Measurements from ENCODE around the gene FLOT2. TPM values are rescaled to one million over a fixed set of nuclear protein-coding genes. Genes with fewer than 3 reads are reported as not detected.

FLOT2 gene
- total and polyA plus RNA-seq, 12 donors, result 23.8 to 193 (median 69.1) TPM

GRCh38 chr17:28926366-28926765, 28.8 kb upstream of the FLOT2 start:
- Histone ChIP-seq H3K4me3 (no peak overlapping the region), H3K27me3 (no peaks in the 10 kb centered on the region), H3K36me3 (replicated peaks in 1 of 2) (peaks cover 0 to 30% of the 10 kb centered on the region in 2 donors), H3K4me1 (replicated peaks in 1 of 2) (peaks cover 0 to 26% of the 10 kb centered on the region in 2 donors), H3K27ac (peak overlapping the region in 2 of 5 donors; percentile 50 to 67), H3K9me3 (replicated peaks in 1 of 3) (no peaks in the 10 kb centered on the region)
- 65 to 94% (median 75%) methylated on average over 2 of the region's 2 CpGs for WGBS, 4 donors
- no peak for DNase-seq
- intact Hi-C loops (cut with DNase I), result no loop called here
- TF ChIP-seq CTCF (IDR thresholded peaks at IDR 0.05) (no peak), POLR2A (IDR thresholded peaks at IDR 0.05) (no peak)

GRCh38 chr17:28925912-28926365, 28.4 kb upstream of the FLOT2 start:
- WGBS, 4 donors, result 17 to 26% (median 25%) methylated on average over 2 of the region's 2 CpGs
- Histone ChIP-seq H3K36me3 (replicated peaks in 1 of 2) (peaks cover 0 to 34% of the 10 kb centered on the region in 2 donors), H3K4me1 (replicated peaks in 1 of 2) (peaks cover 0 to 26% of the 10 kb centered on the region in 2 donors), H3K9me3 (replicated peaks in 1 of 3) (no peaks in the 10 kb centered on the region), H3K4me3 (no peak overlapping the region), H3K27me3 (no peaks in the 10 kb centered on the region), H3K27ac (peak overlapping the region in 2 of 5 donors; percentile 53 to 67)
- DNase-seq, result no peak
- TF ChIP-seq POLR2A (IDR thresholded peaks at IDR 0.05), result no peak
- no peak for TF ChIP-seq CTCF (IDR thresholded peaks at IDR 0.05)
- intact Hi-C loops (cut with DNase I), result no loop called here

- TF ChIP-seq CTCF (IDR thresholded peaks at IDR 0.05) (no peak), POLR2A (IDR thresholded peaks at IDR 0.05) (no peak)
- no peak overlapping the region for H3K4me3 ChIP-seq
- peaks cover 0 to 91% of the 10 kb centered on the region in 2 donors for H3K36me3 ChIP-seq (replicated peaks in 1 of 2)
- no peaks in the 10 kb centered on the region for H3K27me3 ChIP-seq
- intact Hi-C loops (cut with DNase I), result no loop called here
- H3K27ac ChIP-seq, result no peak overlapping the region
- DNase-seq, result no peak
- peaks cover 0 to 21% of the 10 kb centered on the region in 2 donors for H3K4me1 ChIP-seq (replicated peaks in 1 of 2)
- H3K9me3 ChIP-seq (replicated peaks in 1 of 3), result no peaks in the 10 kb centered on the region
These were observed 22.7 kb upstream of the FLOT2 start for GRCh38 chr17:28920201-28920600.

- 28 to 55% (median 30%) methylated on average over 2 of the region's 2 CpGs for WGBS, 4 donors
- no peak overlapping the region for H3K27ac ChIP-seq
- TF ChIP-seq CTCF (IDR thresholded peaks at IDR 0.05) (no peak), POLR2A (IDR thresholded peaks at IDR 0.05) (no peak)
- H3K27me3 ChIP-seq, result no peaks in the 10 kb centered on the region
- H3K4me3 ChIP-seq, result no peak overlapping the region
- intact Hi-C loops (cut with DNase I), result loop anchor here in 1 of 2 donors (10.0 kb wide), 2 partner anchors 63 to 163 kb away; partner anchors contain the start of gene ERAL1
- H3K9me3 ChIP-seq (replicated peaks in 1 of 3), result no peaks in the 10 kb centered on the region
- DNase-seq, result no peak
- peaks cover 0 to 16% of the 10 kb centered on the region in 2 donors for H3K4me1 ChIP-seq (replicated peaks in 1 of 2)
- H3K36me3 ChIP-seq (replicated peaks in 1 of 2), result peaks cover 0 to 98% of the 10 kb centered on the region in 2 donors
These were observed 20.8 kb upstream of the FLOT2 start for GRCh38 chr17:28918295-28918694.

Data from adrenal gland (tissue), 12 donors.